ENCODE data around the gene SLC25A13.

The SLC25A13 gene

DNA sequence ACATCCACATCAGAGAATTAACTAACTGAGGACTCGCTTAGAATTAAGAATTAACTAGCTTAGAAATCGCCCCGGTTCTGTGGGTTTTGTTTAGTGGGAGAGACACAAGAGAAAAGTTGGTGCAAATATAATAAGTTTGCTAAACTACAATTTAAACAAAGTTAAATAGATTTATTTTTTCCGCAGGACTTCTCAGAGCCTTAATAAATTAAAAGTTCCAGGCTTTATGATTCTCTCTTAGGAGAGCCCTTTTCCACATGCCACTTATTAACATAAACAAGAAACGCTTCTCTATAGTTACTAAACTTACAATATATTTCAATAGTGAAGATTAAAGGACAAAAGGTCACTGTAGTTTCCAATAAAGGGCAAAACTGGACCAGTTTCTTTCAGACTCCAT, 100.0 kb downstream of the SLC25A13 start:
- TF ChIP-seq SPI1 (IDR thresholded peaks at IDR 0.05; ENCODE audit: borderline replicate concordance, low read depth) (no peak), POLR2AphosphoS5 (IDR thresholded peaks at IDR 0.05; ENCODE audit: low read depth) (no peak), GABPA (IDR thresholded peaks at IDR 0.05; ENCODE audit: low read depth) (no peak)
- TF ChIP-seq, protein P1, sequence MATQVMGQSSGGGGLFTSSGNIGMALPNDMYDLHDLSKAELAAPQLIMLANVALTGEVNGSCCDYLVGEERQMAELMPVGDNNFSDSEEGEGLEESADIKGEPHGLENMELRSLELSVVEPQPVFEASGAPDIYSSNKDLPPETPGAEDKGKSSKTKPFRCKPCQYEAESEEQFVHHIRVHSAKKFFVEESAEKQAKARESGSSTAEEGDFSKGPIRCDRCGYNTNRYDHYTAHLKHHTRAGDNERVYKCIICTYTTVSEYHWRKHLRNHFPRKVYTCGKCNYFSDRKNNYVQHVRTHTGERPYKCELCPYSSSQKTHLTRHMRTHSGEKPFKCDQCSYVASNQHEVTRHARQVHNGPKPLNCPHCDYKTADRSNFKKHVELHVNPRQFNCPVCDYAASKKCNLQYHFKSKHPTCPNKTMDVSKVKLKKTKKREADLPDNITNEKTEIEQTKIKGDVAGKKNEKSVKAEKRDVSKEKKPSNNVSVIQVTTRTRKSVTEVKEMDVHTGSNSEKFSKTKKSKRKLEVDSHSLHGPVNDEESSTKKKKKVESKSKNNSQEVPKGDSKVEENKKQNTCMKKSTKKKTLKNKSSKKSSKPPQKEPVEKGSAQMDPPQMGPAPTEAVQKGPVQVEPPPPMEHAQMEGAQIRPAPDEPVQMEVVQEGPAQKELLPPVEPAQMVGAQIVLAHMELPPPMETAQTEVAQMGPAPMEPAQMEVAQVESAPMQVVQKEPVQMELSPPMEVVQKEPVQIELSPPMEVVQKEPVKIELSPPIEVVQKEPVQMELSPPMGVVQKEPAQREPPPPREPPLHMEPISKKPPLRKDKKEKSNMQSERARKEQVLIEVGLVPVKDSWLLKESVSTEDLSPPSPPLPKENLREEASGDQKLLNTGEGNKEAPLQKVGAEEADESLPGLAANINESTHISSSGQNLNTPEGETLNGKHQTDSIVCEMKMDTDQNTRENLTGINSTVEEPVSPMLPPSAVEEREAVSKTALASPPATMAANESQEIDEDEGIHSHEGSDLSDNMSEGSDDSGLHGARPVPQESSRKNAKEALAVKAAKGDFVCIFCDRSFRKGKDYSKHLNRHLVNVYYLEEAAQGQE (IDR thresholded peaks at IDR 0.05; ENCODE audit: insufficient replicate concordance, low read depth): no peak
- TF ChIP-seq, protein P2, sequence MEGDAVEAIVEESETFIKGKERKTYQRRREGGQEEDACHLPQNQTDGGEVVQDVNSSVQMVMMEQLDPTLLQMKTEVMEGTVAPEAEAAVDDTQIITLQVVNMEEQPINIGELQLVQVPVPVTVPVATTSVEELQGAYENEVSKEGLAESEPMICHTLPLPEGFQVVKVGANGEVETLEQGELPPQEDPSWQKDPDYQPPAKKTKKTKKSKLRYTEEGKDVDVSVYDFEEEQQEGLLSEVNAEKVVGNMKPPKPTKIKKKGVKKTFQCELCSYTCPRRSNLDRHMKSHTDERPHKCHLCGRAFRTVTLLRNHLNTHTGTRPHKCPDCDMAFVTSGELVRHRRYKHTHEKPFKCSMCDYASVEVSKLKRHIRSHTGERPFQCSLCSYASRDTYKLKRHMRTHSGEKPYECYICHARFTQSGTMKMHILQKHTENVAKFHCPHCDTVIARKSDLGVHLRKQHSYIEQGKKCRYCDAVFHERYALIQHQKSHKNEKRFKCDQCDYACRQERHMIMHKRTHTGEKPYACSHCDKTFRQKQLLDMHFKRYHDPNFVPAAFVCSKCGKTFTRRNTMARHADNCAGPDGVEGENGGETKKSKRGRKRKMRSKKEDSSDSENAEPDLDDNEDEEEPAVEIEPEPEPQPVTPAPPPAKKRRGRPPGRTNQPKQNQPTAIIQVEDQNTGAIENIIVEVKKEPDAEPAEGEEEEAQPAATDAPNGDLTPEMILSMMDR (IDR thresholded peaks at IDR 0.05; ENCODE audit: insufficient read depth, low read length): no peak
- Histone ChIP-seq H3K27ac (replicated peaks) (no peak overlapping the region), H3K27me3 (ENCODE audit: insufficient read depth, poor library complexity, severe bottlenecking) (no peaks in the 10 kb centered on the region), H3K4me3 (replicated peaks; ENCODE audit: insufficient read depth, low read length) (no peak overlapping the region)
- no peak for DNase-seq (ENCODE audit: low read depth in 1 of 2, low spot score in 1 of 2)

DNA sequence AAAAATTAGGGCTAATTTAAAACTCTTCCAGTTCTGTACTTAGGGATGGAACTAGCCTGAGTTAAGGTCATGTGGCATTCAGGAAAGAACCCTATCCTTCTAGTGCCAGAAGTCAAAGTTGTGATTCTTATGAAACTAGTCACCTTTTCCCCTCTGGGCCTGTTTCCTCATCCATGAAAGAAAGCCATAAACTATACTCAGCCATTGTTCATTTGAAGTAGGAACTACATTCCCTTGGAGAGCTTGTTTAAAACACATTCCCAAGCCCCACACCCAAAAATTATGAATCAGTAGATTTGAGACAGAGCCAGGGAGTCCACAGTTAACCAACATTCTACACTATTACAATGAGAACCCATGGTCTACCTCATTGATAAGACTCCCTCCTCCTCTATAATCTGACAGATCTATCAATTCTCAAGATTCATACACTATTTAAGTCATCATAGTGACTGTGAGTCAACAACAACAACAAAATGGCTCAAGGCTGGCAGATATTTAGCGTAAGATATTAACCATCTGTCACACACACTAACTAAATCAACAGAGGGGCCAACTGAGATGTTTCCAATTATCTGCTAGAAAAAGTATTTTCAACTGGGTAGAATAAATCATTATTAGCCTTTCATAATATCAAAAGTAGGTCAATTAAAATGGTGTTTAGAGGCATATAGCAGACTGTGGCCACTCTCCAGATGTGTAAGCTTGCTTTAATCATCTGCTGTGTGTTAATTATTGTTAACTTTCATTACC, 102.3 kb downstream of the SLC25A13 start:
- Histone ChIP-seq H3K27ac (replicated peaks) (no peak overlapping the region), H3K27me3 (ENCODE audit: insufficient read depth, poor library complexity, severe bottlenecking) (no peaks in the 10 kb centered on the region), H3K4me3 (replicated peaks; ENCODE audit: insufficient read depth, low read length) (no peak overlapping the region)
- DNase-seq (ENCODE audit: low read depth in 1 of 2, low spot score in 1 of 2): no peak
- TF ChIP-seq POLR2AphosphoS5 (IDR thresholded peaks at IDR 0.05; ENCODE audit: low read depth): no peak
- TF ChIP-seq, protein P1 (IDR thresholded peaks at IDR 0.05; ENCODE audit: insufficient replicate concordance, low read depth): no peak
- TF ChIP-seq, protein P2 (IDR thresholded peaks at IDR 0.05; ENCODE audit: insufficient read depth, low read length): no peak
- no peak for TF ChIP-seq GABPA (IDR thresholded peaks at IDR 0.05; ENCODE audit: low read depth)

DNA sequence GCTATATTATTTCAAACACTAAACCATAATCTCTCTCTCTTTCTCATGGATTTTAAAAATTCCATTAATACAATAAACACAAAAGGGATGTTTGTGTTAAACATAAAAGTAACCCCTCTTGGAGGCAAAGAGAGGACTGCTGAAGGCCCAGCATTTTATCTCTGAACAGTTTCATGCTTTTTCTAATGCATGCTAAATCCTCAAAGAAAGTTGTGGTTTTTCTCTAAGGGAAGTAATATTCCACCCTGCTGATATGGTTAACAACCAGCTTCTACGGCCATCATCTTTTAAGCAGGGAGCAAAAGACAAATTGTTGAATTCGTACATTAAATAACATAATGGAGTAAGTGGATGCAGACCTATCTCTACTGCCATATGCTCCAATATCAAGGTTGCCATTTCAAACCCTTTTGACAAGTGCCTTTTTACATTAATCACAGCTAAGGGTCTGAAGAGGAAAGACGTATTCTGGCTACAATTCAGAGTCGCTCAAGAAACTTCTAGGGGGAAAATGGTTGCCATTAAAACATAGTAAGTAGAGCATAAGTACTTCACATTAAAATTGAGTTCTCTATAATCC, 103.1 kb downstream of the SLC25A13 start:
- no peak for TF ChIP-seq SPI1 (IDR thresholded peaks at IDR 0.05; ENCODE audit: borderline replicate concordance, low read depth)
- TF ChIP-seq, protein P2 (IDR thresholded peaks at IDR 0.05; ENCODE audit: insufficient read depth, low read length): no peak
- TF ChIP-seq, protein P1 (IDR thresholded peaks at IDR 0.05; ENCODE audit: insufficient replicate concordance, low read depth): no peak
- no peak for TF ChIP-seq POLR2AphosphoS5 (IDR thresholded peaks at IDR 0.05; ENCODE audit: low read depth)
- no peak for TF ChIP-seq GABPA (IDR thresholded peaks at IDR 0.05; ENCODE audit: low read depth)
- no peak for DNase-seq (ENCODE audit: low read depth in 1 of 2, low spot score in 1 of 2)
- H3K27me3 ChIP-seq (ENCODE audit: insufficient read depth, poor library complexity, severe bottlenecking): no peaks in the 10 kb centered on the region
- H3K27ac ChIP-seq (replicated peaks): no peak overlapping the region
- no peak overlapping the region for H3K4me3 ChIP-seq (replicated peaks; ENCODE audit: insufficient read depth, low read length)

All from HL-60 (cell line).